GM19023 (cell line): ENCODE data around the gene DMD.
A peak's percentile ranks its signal among the peaks of the same experiment; 100 is the strongest.

Experiments used
- ATAC-seq: cut with Tn5 transposase; IDR thresholded peaks from one replicate; pipeline ENCODE4 v1.9.1; 2021; ENCODE audit warnings: mild to moderate bottlenecking, moderate library complexity; ENCODE audit not compliant: unreplicated experiment

The DMD gene

DNA sequence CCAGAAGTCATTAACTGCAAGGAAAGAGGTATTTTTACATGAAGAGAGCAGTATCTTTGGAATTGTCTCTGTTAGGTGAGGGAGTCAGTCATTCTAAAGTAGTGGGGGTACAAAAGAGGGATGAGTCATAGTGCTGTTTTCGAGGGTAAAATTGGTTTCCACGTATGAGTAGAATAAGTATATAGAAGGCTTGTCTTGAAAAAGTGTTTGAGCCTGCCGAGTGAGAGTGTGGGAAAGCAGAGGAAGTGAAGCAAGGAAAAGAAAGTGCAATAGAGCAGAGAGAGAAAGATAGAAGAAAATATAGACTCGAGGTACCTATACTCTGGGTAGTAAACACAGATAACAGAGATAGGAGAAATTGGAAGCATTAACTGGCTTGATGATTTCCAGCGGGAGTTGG lies 696.4 kb downstream of the DMD start:
- peak; percentile 93 for ATAC-seq

DNA sequence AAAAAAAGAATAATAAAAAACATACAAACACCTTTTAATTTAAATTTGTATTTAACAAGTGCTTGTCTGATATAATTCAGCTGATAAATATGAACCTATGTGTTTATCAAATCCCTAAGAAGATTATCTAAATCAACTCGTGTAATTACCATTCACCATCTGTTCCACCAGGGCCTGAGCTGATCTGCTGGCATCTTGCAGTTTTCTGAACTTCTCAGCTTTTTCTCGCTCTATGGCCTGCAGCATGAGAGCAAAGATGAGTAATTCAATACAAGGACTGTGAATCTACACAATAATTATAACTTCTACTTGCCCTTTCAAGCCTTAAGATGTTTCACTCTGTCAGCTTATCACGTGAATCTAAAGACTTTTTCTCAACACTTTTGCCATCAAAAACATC lies 709.7 kb downstream of the DMD start:
- no peak for ATAC-seq

DNA sequence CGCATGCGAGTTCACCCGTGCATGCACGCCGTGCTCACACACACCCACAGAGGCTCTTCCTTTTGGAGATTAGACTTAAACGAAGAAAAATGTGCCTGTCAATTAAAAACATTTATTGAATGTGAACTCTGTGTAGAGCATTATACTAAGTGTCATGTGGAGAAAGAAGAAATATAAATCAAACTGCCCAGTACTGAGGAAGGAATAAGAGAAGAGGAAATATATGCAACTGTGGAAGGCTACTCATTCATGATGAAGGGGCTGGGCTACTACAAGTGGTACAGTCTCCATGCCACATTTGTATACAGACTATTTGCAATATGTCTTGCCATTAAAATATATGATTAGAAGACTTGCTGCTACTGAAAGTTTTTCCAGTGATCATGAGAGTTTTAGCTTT lies 714.7 kb downstream of the DMD start:
- ATAC-seq = no peak

DNA sequence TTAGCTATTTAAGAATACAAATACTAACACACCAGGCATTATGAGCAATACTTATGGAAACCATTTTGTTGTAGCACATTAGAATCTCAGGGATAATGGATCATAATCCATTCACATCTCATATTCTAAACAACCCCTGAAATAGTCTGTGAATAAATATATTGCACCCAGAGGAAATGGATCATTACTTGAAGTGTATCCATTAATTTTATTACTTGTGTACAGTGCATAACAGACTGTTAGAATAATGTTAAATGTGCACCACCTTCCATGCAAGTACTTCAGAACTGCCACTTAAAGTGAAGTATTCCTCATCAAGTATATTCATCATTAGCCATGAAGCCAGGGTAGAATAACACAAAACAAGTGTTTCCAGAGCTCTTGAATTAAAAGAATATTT lies 715.5 kb downstream of the DMD start:
- no peak for ATAC-seq

DNA sequence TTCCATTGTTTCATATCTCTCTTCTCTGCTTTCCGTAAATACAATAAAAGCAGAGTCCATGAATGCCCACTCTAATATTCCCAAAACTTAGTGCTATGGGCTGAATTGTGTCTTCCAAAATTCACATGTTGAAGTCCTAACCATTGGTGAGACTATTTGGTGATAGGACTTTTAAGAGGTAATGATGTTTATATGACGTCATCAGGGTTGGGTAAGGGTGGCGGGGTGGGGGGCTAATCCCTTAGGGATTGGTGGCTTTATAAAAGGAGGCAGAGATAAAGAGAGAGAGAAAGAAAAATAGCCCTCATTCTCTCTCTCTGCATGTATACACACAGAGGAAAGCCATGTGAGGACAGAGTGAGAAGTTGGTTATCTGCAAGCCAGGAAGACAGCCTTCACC lies 722.2 kb downstream of the DMD start:
- ATAC-seq = no peak

DNA sequence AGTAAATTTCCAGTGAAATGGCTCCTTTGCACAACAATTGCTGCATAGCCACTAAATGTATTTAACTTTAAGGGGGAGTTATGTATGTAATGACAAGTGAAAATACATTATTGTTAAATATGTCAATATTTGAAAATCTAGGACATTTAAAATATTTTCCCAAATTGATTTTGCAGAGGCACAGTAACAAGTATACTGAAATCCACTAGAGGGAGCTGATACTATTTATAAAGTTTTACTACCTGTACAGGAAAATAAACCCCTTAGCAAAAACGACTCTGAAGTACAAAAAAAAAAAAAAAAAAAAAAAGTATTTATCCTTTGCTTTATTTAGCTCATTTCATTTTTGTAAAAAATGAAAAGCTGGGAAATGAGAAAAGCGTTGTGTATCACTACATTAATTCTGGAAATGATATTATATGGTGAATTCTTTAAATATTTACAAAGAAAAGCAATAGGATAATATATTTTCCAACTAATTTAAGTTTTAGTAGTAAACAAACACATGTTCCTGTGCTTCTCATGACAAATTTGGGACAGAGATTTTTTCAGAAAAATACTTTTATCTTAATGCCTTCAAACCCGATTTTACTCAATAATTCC lies 727.7 kb downstream of the DMD start:
- no peak for ATAC-seq

DNA sequence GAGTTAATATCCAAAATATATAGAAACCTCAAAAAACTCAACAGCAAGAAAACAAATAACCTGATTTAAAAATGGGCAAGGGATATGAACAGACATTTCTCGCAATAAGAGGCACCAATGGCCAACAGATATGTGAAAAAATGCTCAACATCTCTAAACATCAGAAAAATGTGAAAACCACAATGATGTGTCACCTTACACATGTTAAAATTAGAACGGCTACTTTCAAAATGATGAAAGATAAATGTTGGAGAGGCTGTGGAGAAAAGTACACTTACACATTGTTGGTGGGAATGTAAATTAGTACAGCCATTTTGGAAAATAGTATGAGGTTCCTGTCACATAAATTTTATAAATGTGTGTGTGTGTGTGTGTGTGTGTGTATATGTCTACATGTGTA lies 731.3 kb downstream of the DMD start:
- ATAC-seq = no peak

DNA sequence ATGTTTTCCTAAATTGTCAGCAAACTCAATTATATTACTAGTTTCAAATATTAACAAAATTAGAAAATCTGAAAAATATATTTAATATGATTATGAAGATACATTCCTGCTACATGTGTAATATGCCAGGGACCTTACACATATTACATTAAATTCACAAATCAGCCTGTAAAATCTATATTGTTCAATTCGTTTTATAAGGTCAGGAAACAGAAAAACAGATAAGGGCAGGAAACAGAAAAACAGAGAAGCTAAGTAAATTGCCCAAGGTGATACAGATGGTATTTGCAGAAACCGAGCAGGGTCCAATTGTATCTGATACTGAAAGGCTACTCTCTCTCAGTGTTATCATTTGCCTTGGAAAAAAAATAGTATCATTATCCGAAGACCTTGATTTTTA lies 739.0 kb downstream of the DMD start:
- ATAC-seq = no peak

DNA sequence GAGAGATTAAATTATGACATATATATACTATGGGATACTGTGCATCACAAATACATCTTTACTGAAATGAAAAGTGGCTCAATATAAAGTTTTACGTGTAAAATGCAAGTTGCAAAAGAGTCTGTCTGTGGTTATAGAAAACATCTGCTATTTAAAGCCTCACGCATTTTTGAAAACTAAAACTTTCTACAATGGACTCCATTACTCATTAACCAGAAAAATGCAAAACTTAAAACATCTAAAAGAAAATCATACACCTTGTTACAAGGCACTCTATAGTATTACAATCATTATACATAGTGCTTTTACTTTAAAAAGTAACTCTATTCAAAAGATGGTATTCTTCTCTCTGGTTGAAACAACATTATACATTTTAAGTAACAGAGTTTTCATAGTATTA lies 755.6 kb downstream of the DMD start:
- ATAC-seq = no peak

DNA sequence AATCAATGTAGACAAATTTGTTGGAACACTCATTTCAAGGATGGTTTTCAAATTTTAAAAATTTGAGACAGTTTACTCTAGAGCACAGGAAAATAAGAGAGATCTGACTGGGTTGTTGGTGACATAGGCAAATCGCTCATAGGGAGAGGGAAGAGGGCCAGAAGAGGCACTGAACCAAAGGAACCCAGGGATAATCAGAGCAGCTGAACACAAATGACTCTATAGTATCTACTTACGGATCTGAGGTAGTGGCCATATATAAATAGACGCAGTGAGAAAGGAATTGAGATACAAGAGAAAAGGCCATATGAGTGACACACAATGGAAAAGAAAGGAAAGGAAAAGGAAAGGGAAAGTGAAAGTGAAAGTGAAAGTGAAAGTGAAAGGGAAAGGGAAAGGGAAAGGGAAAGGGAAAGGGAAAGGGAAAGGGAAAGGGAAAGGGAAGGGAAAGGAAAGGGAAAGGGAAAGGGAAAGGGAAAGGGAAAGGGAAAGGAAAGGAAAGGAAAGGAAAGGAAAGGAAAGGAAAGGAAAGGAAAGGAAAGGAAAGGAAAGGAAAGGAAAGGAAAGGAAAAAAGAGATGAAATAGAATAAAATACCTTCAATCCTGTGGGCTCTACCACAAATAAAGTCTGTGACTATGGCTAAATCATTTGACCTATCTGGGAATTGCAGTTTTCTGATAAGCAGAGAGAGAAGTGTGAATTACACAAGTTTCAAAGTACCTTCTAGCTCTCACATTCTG lies 759.2 kb downstream of the DMD start:
- no peak for ATAC-seq

DNA sequence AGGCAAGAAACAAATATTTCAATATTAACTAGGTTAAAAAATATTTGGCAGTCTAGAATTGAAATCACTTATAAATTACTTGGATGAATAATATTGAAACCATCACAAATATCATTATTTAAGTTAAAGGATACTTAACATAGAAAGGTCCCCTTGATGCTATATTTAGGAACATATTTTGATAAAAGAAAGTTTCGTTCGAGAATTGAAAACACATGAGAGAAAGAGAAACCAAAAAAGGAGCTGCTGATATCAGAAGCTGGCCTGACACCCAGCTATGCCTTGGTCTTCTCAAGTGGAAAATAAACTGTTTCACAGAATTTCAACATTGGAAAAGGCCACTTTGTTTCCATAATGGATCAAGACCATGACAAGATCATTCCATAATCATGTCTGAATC lies 762.4 kb downstream of the DMD start:
- ATAC-seq = peak; percentile 42

DNA sequence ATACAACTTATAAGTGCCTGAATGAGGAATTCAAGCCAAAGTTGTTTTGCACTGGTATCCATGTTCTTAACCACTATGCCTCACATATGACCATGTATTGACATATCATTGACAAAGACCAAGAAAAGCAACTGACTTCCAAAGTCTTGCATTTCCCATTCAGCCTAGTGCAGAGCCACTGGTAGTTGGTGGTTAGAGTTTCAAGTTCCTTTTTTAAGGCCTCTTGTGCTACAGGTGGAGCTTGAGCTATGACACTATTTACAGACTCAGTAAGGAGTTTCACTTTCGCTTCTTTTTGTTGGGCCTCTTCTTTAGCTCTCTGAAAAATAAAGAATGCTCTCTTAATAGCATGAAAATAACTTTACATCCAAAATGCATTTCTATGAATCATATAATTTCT lies 763.0 kb downstream of the DMD start:
- peak; percentile 99 for ATAC-seq

DNA sequence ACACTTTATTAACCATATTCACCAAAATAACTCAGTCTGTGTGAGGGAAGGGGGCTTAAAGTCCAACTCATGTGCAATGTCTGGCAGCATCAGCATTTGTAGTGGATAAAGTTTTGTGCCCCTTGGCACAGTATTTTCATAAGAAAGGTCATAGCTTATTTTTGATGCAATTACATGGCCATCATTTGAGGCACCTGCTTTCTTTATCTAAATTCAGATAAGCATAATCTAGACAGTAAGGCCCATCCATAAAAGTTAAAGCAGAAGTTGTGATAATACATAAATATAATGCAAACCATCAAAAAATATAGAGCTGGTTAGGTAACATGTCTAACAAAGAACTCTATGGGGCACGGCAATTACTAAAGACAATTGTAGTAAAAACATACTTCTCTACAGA lies 763.7 kb downstream of the DMD start:
- ATAC-seq = no peak

DNA sequence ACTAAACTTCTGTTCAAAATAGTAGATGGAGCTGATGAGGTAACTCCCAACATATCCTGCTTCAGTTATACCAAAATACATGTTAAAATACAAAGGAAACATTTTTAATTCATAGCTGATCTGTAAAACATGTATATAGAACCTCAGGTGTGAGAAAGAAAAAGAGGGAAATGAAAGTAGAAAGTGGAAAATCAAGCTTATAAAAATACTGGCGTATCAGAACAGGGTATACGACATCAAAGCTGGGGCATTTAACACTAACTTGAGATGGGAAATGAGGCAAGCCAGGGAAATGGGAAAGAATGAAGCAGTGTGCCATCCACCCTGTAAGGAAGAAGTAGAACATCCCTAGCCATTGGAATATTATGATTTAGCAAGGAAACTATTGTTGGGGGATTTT lies 767.5 kb downstream of the DMD start:
- no peak for ATAC-seq

DNA sequence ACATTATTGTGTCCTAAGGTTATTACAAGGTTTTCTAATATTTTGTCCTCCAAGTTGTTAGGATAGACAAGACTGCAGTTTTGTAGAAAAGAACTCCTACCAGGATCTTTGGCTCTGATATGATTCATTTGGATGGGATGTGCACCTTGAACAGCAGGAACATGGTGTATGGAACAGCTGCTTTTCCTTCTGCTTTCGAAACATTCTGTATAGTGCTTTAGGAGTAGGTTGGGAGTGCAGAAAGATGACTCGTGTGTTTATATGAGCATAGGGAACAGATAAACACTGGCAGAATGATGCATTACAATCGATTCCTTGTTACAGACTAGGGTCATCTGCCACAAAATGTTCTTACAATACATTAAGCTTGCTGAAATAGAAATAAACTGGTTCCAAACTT lies 790.1 kb downstream of the DMD start:
- no peak for ATAC-seq

DNA sequence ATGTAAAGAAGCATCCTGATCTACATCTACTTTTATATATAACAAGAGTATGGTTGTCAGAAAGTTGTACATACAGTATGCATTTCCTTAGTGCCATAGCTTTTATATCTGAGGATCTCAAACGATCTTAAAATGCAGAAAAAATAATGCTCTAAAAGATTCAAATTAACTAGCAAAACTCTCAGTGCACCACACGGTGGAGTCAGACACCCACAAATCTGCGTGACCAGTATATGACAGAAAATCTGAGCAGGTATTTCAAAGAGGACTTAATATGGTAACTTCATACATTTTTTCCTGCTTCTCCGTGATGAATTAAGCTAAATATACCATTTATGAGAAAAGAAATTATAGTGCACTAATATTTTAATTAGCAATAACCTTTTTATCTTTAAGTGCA lies 803.0 kb downstream of the DMD start:
- ATAC-seq = no peak

DNA sequence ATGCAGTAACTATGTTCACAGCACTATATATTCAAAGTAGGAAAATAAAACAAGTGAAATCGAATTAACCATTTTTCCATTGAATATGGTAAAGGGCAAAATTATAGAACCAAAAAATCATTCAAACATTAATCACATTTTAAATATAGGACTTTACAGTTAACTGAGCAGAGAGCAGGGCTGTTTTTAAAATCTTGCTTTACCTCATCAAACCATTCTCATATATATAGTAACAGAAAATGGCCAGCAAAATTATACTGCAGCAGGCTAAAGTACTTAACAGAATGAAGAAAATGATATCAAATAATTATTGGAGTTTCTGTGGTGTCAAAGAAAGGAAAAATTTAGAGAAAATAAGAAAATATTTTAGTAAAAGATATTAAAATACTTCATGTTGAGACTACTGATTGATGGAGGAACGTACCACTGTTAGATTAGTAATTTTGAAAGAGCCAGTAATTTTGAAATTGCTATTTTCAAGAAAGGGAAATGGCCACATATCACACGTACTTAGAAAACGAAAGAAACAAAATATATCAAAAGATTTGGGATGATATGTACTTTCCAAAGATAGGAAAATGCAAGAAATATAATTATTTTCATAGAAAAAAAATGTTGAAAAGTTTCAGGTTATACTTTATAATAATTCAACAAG lies 813.7 kb downstream of the DMD start:
- no peak for ATAC-seq

DNA sequence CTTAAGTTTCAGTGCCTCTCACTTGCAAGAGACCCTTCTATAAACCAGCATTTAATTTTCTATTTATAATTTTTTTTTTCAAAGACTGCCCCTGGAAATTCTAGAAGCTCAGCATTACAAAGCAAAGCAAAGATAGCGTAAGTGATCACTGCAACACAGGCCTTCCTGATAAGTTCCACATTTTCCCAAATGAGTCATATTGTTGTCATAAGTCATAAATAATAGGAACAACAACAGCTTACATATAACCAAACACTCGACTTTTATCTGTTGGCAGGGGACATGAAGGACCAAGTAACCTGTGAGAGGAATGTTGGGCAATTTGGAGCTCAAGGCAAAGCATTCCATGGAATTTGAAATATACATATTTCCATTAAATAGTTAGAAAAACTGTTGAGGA lies 815.5 kb downstream of the DMD start:
- no peak for ATAC-seq

DNA sequence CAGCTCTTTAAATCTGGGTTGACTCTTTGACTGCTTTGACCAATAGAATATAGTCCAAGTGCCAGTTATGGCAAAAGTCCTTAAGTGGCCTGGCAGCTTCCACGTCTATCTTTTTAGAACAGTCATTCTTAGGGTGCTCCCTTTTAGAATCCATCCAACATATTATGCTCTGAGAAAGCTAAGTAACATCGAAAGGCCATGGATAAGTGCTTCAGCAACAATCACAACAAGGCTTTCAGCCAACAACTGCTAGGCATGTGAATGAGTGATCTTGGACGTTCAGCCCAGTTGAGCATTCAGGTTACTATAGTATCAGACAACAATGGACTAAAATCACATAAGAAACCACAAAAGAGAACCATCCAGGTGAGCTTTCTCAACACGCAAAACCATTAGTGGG lies 818.7 kb downstream of the DMD start:
- ATAC-seq = no peak

DNA sequence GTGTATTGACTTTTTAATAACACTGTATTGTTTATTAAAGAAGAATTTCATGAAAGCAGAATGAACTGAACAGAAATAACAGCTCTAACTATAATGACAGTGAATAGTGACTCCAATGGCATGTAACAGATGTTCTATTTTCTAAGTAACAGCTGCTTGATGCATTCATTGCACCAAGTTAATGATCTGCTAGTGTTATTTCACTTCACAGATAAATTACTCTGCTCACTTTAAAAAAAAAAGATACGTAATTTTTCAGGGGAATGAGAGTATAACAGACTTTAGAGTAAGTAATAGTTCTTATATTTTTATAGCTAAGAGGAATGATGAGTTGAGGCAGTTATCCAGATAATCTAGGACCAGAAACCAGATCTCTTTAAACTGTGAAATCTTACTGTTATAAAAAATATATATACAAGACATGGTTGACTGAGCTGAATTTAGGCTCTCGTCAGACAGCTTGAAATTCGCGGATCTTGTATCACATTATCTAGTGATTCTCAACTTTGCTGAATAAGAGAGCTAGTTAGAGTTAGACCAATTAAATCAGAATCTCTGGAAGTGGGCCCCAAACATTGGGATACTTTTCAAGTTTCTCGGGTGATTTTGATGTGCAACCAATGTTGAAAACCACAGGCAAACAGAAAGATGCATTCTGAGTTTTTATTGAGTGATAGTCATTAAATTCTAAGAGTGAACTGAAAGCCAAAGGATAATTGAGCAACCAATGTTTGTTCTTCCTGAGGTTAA lies 840.7 kb downstream of the DMD start:
- ATAC-seq = no peak

DNA sequence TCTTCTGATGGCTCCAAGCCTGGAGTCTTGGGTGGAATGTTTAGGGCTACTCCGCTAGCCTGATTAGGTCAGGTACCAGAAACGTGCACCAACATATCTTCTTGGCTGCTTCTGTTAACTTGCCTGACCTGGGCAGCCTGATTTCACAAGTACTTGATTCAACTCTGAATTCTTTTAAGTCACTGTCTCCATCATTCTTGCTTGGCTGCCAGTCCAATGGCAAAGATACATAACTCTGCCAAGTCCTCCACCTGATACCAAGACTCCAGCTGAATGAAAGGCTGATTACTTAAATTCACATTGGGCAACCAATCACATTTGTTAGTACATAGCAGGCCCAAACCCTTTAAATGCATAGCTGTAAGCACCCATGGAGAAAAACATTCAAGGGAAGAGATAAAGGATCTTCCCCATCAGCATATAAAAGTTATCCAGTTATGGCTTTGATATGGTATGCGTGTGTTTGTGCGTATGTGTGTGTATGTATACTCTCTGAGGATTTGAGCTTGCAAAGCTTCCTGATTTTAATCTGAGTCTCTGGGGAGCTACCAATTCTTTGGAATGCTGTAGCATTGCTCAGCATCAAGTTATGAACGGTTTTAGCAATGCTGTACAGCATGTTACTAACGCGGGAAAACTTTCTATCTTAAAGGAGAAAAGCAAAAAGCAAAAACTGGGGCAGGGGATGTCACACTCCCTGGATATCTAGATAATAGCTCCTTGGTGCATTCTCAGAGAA lies 917.2 kb downstream of the DMD start:
- ATAC-seq = no peak
